Kidney (tissue), 14 donors: ENCODE data around the gene ERICH3. TPM values are rescaled to one million over a fixed set of nuclear protein-coding genes. Genes with fewer than 3 reads are reported as not detected.

Experiments
- DNase-seq, 5 donors: peaks; one replicate each; pipeline ENCODE4 v3.0.0-alpha.2; 2013 to 2020
- FAIRE-seq: peaks from 2 replicates; lab custom pipeline; 2012; peaks lifted over from hg19 to GRCh38; lab: Jason Lieb, UNC
- H3K27ac ChIP-seq, 2 donors: one replicate each; pipeline ENCODE4 v1.7.0; 2013; ENCODE audit warnings: low read depth in 2 of 2, low read length in 2 of 2, inconsistent platforms in 1 of 2
- H3K27me3 ChIP-seq: one replicate; pipeline ENCODE4 v1.7.1; 2013; ENCODE audit warnings: low read length, inconsistent platforms; ENCODE audit not compliant: control insufficient read depth, insufficient read depth
- H3K36me3 ChIP-seq, 3 donors: one replicate each; pipeline versions ENCODE4 v1.7.0 to v1.7.1; 2013; ENCODE audit warnings: low read length in 3 of 3, control low read depth in 1 of 3, inconsistent platforms in 1 of 3; ENCODE audit not compliant: insufficient read depth in 3 of 3, control insufficient read depth in 2 of 3
- H3K4me1 ChIP-seq, 3 donors: one replicate each; pipeline versions ENCODE4 v1.7.0 to v1.7.1; 2013; ENCODE audit warnings: low read length in 3 of 3, inconsistent platforms in 1 of 3, low read depth in 1 of 3; ENCODE audit not compliant: control insufficient read depth in 2 of 3, insufficient read depth in 2 of 3
- H3K4me3 ChIP-seq, 3 donors: one replicate each; pipeline versions ENCODE4 v1.7.0 to v1.8.1; 2013; ENCODE audit warnings: low read length in 3 of 3, control low read depth in 1 of 3, inconsistent platforms in 1 of 3
- H3K9ac ChIP-seq, 3 donors: one replicate each; pipeline versions ENCODE4 v1.7.0 to v1.7.1; 2013; ENCODE audit warnings: low read length in 3 of 3, control low read depth in 1 of 3, inconsistent platforms in 1 of 3
- H3K9me3 ChIP-seq, 3 donors: one replicate each; pipeline versions ENCODE4 v1.7.0 to v1.7.1; 2013; ENCODE audit warnings: low read length in 3 of 3, control low read depth in 1 of 3, inconsistent platforms in 1 of 3; ENCODE audit not compliant: control insufficient read depth in 2 of 3, insufficient read depth in 1 of 3
- intact Hi-C: fragments of 100-400 bp; cut with DNase I; formaldehyde crosslinking; loops from one replicate; pipeline ENCODE4 v1.11.1; 2022
- polyA plus RNA-seq: library from polyadenylated mRNA; stranded (reverse); fragments of 350-450 nt; fragmentation: Illumina TruSeq; extraction: RNeasy Lipid Tissue Mini Kit (QIAGEN cat#74804); gene quantifications from one replicate; pipeline ENCODE4 v1.2.3, GENCODE V29; 2014; ENCODE audit warnings: low read depth, low replicate concordance; ENCODE audit not compliant: insufficient read depth
- total RNA-seq: library from RNA; stranded (reverse); fragmentation: NEBNext Ultra II Directional; extraction: Animal tissue kit (Norgen Biotek cat#: 25700); gene quantifications from one replicate; pipeline ENCODE4 v1.2.1, GENCODE V29; 2021
- TF ChIP-seq, protein P1 (sequence below): IDR thresholded peaks from 3 replicates; pipeline ENCODE4 v1.5.1; 2012; ENCODE audit warnings: mild to moderate bottlenecking, moderate library complexity, borderline replicate concordance; ENCODE audit not compliant: insufficient read depth; ENCODE audit errors: extremely low read depth
- donor health status: control.
- donor health status: control.
- donor health status: control.
- donor health status: control.
- donor health status: control.
- donor health status: DM: yes; HTN: yes; CAD: no.
- donor health status: Normal renal cell carcinoma (clear cell type).

ERICH3 gene
- total and polyA plus RNA-seq, 2 donors from 2014 or later: 0.50 TPM; not detected in 1

DNA sequence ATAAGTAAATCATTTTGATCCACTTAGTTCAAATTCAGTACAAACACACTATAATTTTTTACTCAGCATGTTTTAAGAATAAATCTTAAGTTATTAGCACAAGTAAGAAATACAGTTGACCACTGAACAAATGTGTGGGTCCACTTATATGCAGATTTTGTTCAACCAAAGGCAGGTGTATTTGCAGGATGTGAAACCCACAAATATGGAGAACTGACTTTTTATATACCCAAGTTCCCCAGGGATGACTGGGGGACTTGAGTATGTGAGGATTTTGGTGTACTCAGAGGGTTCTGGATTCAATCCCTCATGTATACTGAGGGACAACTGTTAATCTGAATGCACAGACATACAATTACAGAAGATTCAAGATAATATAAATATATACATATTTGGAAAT lies 25.7 kb upstream of the ERICH3 start:
- H3K9ac ChIP-seq: no peak overlapping the region
- H3K36me3 ChIP-seq: peaks cover 3 to 22% (median 9%) of the 10 kb centered on the region in 3 donors
- FAIRE-seq (no peak), DNase-seq (no peak)
- TF ChIP-seq, protein P1, sequence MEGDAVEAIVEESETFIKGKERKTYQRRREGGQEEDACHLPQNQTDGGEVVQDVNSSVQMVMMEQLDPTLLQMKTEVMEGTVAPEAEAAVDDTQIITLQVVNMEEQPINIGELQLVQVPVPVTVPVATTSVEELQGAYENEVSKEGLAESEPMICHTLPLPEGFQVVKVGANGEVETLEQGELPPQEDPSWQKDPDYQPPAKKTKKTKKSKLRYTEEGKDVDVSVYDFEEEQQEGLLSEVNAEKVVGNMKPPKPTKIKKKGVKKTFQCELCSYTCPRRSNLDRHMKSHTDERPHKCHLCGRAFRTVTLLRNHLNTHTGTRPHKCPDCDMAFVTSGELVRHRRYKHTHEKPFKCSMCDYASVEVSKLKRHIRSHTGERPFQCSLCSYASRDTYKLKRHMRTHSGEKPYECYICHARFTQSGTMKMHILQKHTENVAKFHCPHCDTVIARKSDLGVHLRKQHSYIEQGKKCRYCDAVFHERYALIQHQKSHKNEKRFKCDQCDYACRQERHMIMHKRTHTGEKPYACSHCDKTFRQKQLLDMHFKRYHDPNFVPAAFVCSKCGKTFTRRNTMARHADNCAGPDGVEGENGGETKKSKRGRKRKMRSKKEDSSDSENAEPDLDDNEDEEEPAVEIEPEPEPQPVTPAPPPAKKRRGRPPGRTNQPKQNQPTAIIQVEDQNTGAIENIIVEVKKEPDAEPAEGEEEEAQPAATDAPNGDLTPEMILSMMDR: no peak
- no peak overlapping the region for H3K4me3 ChIP-seq
- no peaks in the 10 kb centered on the region for H3K9me3 ChIP-seq
- no peaks in the 10 kb centered on the region for H3K27me3 ChIP-seq
- intact Hi-C loops: no loop called here
- no peak overlapping the region for H3K27ac ChIP-seq
- no peaks in the 10 kb centered on the region for H3K4me1 ChIP-seq

DNA sequence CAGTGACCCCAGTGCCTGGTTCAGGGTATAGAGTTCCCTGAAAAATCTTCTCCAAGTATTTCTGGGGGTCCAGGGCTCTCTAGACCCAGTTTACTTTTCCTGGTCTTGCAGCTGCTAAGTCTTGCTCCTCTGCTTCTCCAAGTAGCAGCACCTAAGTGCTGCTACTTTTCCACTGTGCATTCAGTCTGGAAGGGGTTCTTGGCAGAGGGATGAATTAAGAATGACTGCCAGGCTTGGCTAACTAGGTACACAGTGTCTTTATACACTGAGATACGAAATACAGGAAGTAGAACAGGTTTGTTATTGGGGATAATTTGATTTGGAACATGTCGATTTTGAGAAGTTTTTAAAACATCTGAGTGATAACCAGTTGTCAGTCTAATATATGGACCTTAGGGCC lies 24.2 kb upstream of the ERICH3 start:
- Histone ChIP-seq H3K4me3 (no peak overlapping the region), H3K36me3 (peaks cover 0 to 7% (median 4%) of the 10 kb centered on the region in 3 donors), H3K4me1 (no peaks in the 10 kb centered on the region), H3K27me3 (no peaks in the 10 kb centered on the region), H3K9ac (no peak overlapping the region), H3K27ac (no peak overlapping the region), H3K9me3 (no peaks in the 10 kb centered on the region)
- TF ChIP-seq, protein P1: no peak
- DNase-seq (no peak), FAIRE-seq (no peak)
- intact Hi-C loops: no loop called here

- H3K9ac ChIP-seq: no peak overlapping the region
- intact Hi-C loops: no loop called here
- FAIRE-seq: no peak
- no peak overlapping the region for H3K27ac ChIP-seq
- no peak for DNase-seq
- TF ChIP-seq, protein P1: no peak
- H3K4me1 ChIP-seq: no peaks in the 10 kb centered on the region
- no peak overlapping the region for H3K4me3 ChIP-seq
- H3K27me3 ChIP-seq: no peaks in the 10 kb centered on the region
- no peaks in the 10 kb centered on the region for H3K36me3 ChIP-seq
- no peaks in the 10 kb centered on the region for H3K9me3 ChIP-seq
These were observed 19.9 kb upstream of the ERICH3 start for GRCh38 chr1:74693473-74693872.

DNA sequence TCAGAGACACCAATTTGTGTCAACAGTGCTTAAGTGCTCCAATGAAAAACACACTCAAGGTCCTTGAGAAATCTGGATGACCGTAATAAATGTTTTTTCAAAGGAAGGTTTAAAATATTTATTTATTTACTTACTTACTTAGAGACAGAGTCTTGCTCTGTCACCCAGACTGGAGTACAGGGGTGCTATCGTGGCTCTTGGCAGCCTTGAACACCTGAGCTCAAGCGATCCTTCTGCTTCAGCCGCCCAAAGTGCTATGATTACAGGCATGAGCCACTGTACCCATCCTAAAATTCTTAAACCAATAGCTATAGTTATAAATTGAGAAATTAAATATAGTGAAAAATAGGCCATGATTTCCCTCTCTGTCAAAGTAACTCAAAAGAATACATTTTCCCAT lies 17.3 kb upstream of the ERICH3 start:
- Histone ChIP-seq H3K27me3 (no peaks in the 10 kb centered on the region), H3K4me3 (no peak overlapping the region), H3K9ac (no peak overlapping the region), H3K9me3 (no peaks in the 10 kb centered on the region), H3K4me1 (no peaks in the 10 kb centered on the region), H3K36me3 (no peaks in the 10 kb centered on the region), H3K27ac (no peak overlapping the region)
- FAIRE-seq: no peak
- intact Hi-C loops: no loop called here
- TF ChIP-seq, protein P1: no peak
- no peak for DNase-seq
